ENCODE measurements around the gene FAAP24. TPM values are rescaled to one million over a fixed set of nuclear protein-coding genes. Genes with fewer than 3 reads are reported as not detected.
"Not testable (repeated sequence)": the region's sequence is repeated elsewhere in the genome, so short reads cannot be mapped to it uniquely, and the experiment has no call there.

The FAAP24 gene
- total RNA-seq, 2 experiments from 2014 or later = 7.3 to 8.3 TPM

- peaks cover 8% of the 10 kb centered on the region for H3K36me3 Mint-ChIP-seq (ENCODE audit: low read depth)
- H3K27me3 Mint-ChIP-seq = no peaks in the 10 kb centered on the region
- no peaks in the 10 kb centered on the region for H3K9me3 Mint-ChIP-seq
- H3K27ac Mint-ChIP-seq = no peak overlapping the region
- peaks cover 17% of the 10 kb centered on the region for H3K4me1 Mint-ChIP-seq
- ChIA-PET POLR2A (no interaction called here), CTCF (interaction anchor here (0.6 to 1.6 kb wide), 4 partner anchors 43 to 126 kb away, joined by 3 to 5 read pairs (median 4); partner anchors contain the start of gene GPATCH1)
- H3K4me3 Mint-ChIP-seq = no peak overlapping the region
- no peak for DNase-seq
These were observed 5.2 kb downstream of the FAAP24 start for GRCh38 chr19:32977280-32977679.

- POLR2A ChIA-PET; H3K4me3 Mint-ChIP-seq; H3K36me3 Mint-ChIP-seq (ENCODE audit: low read depth): not testable (repeated sequence)
These were observed 5.8 kb downstream of the FAAP24 start for GRCh38 chr19:32977813-32978212.

GRCh38 chr19:32979807-32980206 lies 7.8 kb downstream of the FAAP24 start:
- DNase-seq; POLR2A ChIA-PET; CTCF ChIA-PET; H3K27ac Mint-ChIP-seq; H3K9me3 Mint-ChIP-seq; H3K4me3 Mint-ChIP-seq; H3K27me3 Mint-ChIP-seq; H3K4me1 Mint-ChIP-seq; H3K36me3 Mint-ChIP-seq (ENCODE audit: low read depth): not testable (repeated sequence)

More at GRCh38 chr19:32977813-32978212, 5.8 kb downstream of the FAAP24 start:
- not testable (repeated sequence) for DNase-seq, H3K27ac Mint-ChIP-seq, H3K9me3 Mint-ChIP-seq, H3K27me3 Mint-ChIP-seq
- H3K4me1 Mint-ChIP-seq = peaks cover 15% of the 10 kb centered on the region
- CTCF ChIA-PET = interaction anchor here (0.7 kb wide), 1 partner anchor 125 kb away, joined by 3 read pairs; no protein-coding TSS in a partner anchor

GRCh38 chr19:32982488-32982887 lies 10.4 kb downstream of the FAAP24 start:
- H3K9me3 Mint-ChIP-seq, DNase-seq, POLR2A ChIA-PET: not testable (repeated sequence)

GRCh38 chr19:32988254-32988653 lies 16.2 kb downstream of the FAAP24 start:
- H3K4me3 Mint-ChIP-seq, H3K27ac Mint-ChIP-seq: not testable (repeated sequence)

More at GRCh38 chr19:32982488-32982887, 10.4 kb downstream of the FAAP24 start:
- H3K4me3 Mint-ChIP-seq; H3K36me3 Mint-ChIP-seq (ENCODE audit: low read depth); H3K27me3 Mint-ChIP-seq; H3K4me1 Mint-ChIP-seq; CTCF ChIA-PET; H3K27ac Mint-ChIP-seq: not testable (repeated sequence)

GRCh38 chr19:32988724-32989123 lies 16.7 kb downstream of the FAAP24 start:
- ChIA-PET POLR2A (no interaction called here), CTCF (interaction anchor here (1.1 kb wide), 1 partner anchor 355 kb away, joined by 7 read pairs; no protein-coding TSS in a partner anchor)
- Mint-ChIP-seq H3K4me3 (no peak overlapping the region), H3K9me3 (no peaks in the 10 kb centered on the region), H3K27me3 (no peaks in the 10 kb centered on the region), H3K36me3 (ENCODE audit: low read depth) (no peaks in the 10 kb centered on the region), H3K27ac (no peak overlapping the region), H3K4me1 (peaks cover 8% of the 10 kb centered on the region)
- DNase-seq = no peak

More at GRCh38 chr19:32988254-32988653, 16.2 kb downstream of the FAAP24 start:
- H3K9me3 Mint-ChIP-seq; DNase-seq; H3K27me3 Mint-ChIP-seq; POLR2A ChIA-PET; H3K36me3 Mint-ChIP-seq (ENCODE audit: low read depth); H3K4me1 Mint-ChIP-seq: not testable (repeated sequence)
- CTCF ChIA-PET = interaction anchor here (1.1 kb wide), 1 partner anchor 355 kb away, joined by 7 read pairs; no protein-coding TSS in a partner anchor

GRCh38 chr19:32995966-32996365 lies 23.9 kb downstream of the FAAP24 start:
- H3K36me3 Mint-ChIP-seq (ENCODE audit: low read depth); H3K27me3 Mint-ChIP-seq; H3K27ac Mint-ChIP-seq; H3K9me3 Mint-ChIP-seq; DNase-seq; CTCF ChIA-PET; H3K4me3 Mint-ChIP-seq; POLR2A ChIA-PET: not testable (repeated sequence)
- H3K4me1 Mint-ChIP-seq = peaks cover 34% of the 10 kb centered on the region

- POLR2A ChIA-PET; H3K27ac Mint-ChIP-seq; H3K9me3 Mint-ChIP-seq; DNase-seq; H3K36me3 Mint-ChIP-seq (ENCODE audit: low read depth); H3K4me3 Mint-ChIP-seq; CTCF ChIA-PET; H3K27me3 Mint-ChIP-seq: not testable (repeated sequence)
- H3K4me1 Mint-ChIP-seq = peaks cover 28% of the 10 kb centered on the region
These were observed 25.0 kb downstream of the FAAP24 start for GRCh38 chr19:32997061-32997464.

GRCh38 chr19:32997716-32998355 lies 25.8 kb downstream of the FAAP24 start:
- H3K9me3 Mint-ChIP-seq = no peaks in the 10 kb centered on the region
- H3K27ac Mint-ChIP-seq = peak overlapping the region; percentile 39
- H3K27me3 Mint-ChIP-seq = no peaks in the 10 kb centered on the region
- no peak for DNase-seq
- H3K36me3 Mint-ChIP-seq (ENCODE audit: low read depth) = peaks cover 3% of the 10 kb centered on the region
- CTCF ChIA-PET = interaction anchor here (0.6 kb wide), 1 partner anchor 57 kb away, joined by 3 read pairs; no protein-coding TSS in a partner anchor
- no peak overlapping the region for H3K4me3 Mint-ChIP-seq
- peaks cover 28% of the 10 kb centered on the region for H3K4me1 Mint-ChIP-seq
- POLR2A ChIA-PET = no interaction called here

GRCh38 chr19:32998722-32999121 lies 26.7 kb downstream of the FAAP24 start:
- Mint-ChIP-seq H3K9me3 (no peaks in the 10 kb centered on the region), H3K4me3 (no peak overlapping the region), H3K27me3 (no peaks in the 10 kb centered on the region), H3K27ac (peak overlapping the region; percentile 73), H3K4me1 (peaks cover 28% of the 10 kb centered on the region), H3K36me3 (ENCODE audit: low read depth) (peaks cover 3% of the 10 kb centered on the region)
- ChIA-PET CTCF (no interaction called here), POLR2A (no interaction called here)
- DNase-seq = no peak

GRCh38 chr19:33000510-33000909 lies 28.5 kb downstream of the FAAP24 start:
- no peaks in the 10 kb centered on the region for H3K9me3 Mint-ChIP-seq
- H3K27ac Mint-ChIP-seq = peak overlapping the region; percentile 91
- peak; percentile 62 for DNase-seq
- H3K4me1 Mint-ChIP-seq = peaks cover 28% of the 10 kb centered on the region
- ChIA-PET POLR2A (no interaction called here), CTCF (no interaction called here)
- H3K36me3 Mint-ChIP-seq (ENCODE audit: low read depth) = peaks cover 3% of the 10 kb centered on the region
- no peaks in the 10 kb centered on the region for H3K27me3 Mint-ChIP-seq
- peak overlapping the region; percentile 43 for H3K4me3 Mint-ChIP-seq

- peaks cover 3% of the 10 kb centered on the region for H3K36me3 Mint-ChIP-seq (ENCODE audit: low read depth)
- no peaks in the 10 kb centered on the region for H3K9me3 Mint-ChIP-seq
- H3K4me3 Mint-ChIP-seq = peak overlapping the region; percentile 43
- no peaks in the 10 kb centered on the region for H3K27me3 Mint-ChIP-seq
- CTCF ChIA-PET = interaction anchor here (0.6 kb wide), 1 partner anchor 146 kb away, joined by 4 read pairs; no protein-coding TSS in a partner anchor
- peaks cover 28% of the 10 kb centered on the region for H3K4me1 Mint-ChIP-seq
- peak overlapping the region; percentile 91 for H3K27ac Mint-ChIP-seq
- no peak for DNase-seq
- POLR2A ChIA-PET = no interaction called here
These were observed 28.9 kb downstream of the FAAP24 start for GRCh38 chr19:33000910-33001309.

GRCh38 chr19:33002126-33002865 lies 30.3 kb downstream of the FAAP24 start:
- H3K36me3 Mint-ChIP-seq (ENCODE audit: low read depth); H3K27me3 Mint-ChIP-seq; H3K9me3 Mint-ChIP-seq; CTCF ChIA-PET; POLR2A ChIA-PET; H3K4me3 Mint-ChIP-seq; DNase-seq: not testable (repeated sequence)
- peak overlapping the region; percentile 9 for H3K27ac Mint-ChIP-seq
- peaks cover 28% of the 10 kb centered on the region for H3K4me1 Mint-ChIP-seq
